ENCODE data around the gene SPEN.

DNA sequence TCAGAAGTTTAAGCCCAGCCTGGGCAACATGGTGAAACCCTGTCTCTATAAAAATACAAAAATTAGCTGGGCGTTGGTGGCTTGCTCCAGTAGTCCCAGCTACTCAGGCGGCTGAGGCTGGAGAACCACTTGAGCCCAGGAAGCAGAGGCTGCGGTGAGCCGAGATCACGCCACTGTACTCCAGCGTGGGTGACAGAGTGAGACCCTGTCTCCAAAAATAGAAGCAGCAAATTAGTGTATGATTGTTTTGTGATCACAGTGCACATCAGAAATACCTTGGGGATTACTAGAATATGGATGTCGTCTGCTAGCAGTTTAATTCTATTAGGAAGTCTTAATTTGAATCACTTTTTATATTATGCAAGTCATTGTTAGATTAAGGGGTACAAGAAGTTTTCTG is 69.4 kb downstream of the SPEN start:
- TF ChIP-seq, protein P1, sequence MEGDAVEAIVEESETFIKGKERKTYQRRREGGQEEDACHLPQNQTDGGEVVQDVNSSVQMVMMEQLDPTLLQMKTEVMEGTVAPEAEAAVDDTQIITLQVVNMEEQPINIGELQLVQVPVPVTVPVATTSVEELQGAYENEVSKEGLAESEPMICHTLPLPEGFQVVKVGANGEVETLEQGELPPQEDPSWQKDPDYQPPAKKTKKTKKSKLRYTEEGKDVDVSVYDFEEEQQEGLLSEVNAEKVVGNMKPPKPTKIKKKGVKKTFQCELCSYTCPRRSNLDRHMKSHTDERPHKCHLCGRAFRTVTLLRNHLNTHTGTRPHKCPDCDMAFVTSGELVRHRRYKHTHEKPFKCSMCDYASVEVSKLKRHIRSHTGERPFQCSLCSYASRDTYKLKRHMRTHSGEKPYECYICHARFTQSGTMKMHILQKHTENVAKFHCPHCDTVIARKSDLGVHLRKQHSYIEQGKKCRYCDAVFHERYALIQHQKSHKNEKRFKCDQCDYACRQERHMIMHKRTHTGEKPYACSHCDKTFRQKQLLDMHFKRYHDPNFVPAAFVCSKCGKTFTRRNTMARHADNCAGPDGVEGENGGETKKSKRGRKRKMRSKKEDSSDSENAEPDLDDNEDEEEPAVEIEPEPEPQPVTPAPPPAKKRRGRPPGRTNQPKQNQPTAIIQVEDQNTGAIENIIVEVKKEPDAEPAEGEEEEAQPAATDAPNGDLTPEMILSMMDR (conservative IDR thresholded peaks at IDR 0.05; ENCODE audit: low read length) = no peak
- no peak for TF ChIP-seq EZH2phosphoT487 (IDR thresholded peaks at IDR 0.05; ENCODE audit: borderline replicate concordance)
